ES-I3 (cell line): ENCODE measurements around the gene ARHGAP10.

Experiments
- H3K36me3 ChIP-seq: 2 replicates; pipeline ENCODE4 v1.6.1; 2013; ENCODE audit warnings: mild to moderate bottlenecking, low read length, control low read depth, moderate library complexity; ENCODE audit not compliant: insufficient read depth
- H3K4me1 ChIP-seq: 2 replicates; pipeline ENCODE4 v1.6.1; 2013; ENCODE audit warnings: mild to moderate bottlenecking, control low read depth, low read length; ENCODE audit not compliant: insufficient read depth
- H3K9ac ChIP-seq: 2 replicates; pipeline ENCODE4 v1.6.1; 2013; ENCODE audit warnings: low read depth, mild to moderate bottlenecking, low read length, moderate library complexity
- H3K9me3 ChIP-seq: 2 replicates; pipeline ENCODE4 v1.6.1; 2013; ENCODE audit warnings: mild to moderate bottlenecking, low read length, moderate library complexity; ENCODE audit not compliant: control insufficient read depth, insufficient read depth

The ARHGAP10 gene

GRCh38 chr4:148051403-148051802, 319.5 kb downstream of the ARHGAP10 start:
- Histone ChIP-seq H3K36me3 (no peaks in the 10 kb centered on the region), H3K9me3 (no peaks in the 10 kb centered on the region), H3K4me1 (no peaks in the 10 kb centered on the region), H3K9ac (no peak overlapping the region)

DNA sequence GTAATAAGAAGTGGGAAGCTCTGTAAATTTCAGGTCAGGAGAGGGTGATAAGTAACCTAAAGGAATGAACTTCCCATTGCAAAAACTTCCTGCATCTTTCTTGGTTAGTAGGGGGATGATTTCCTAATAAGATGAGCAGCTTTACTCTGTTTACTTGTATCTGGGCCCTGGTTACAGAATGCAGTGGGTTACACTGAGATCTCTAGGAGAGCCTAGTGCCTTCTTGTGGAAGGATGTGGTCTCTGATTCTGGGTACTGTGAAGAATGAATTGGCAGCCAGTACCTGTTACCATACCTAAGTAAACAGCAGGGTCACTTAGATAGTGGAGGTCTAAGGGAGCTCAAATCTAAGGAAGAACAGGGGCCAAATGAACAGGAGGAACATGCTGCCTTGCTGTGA, 320.6 kb downstream of the ARHGAP10 start:
- H3K9ac ChIP-seq: no peak overlapping the region
- H3K9me3 ChIP-seq: no peaks in the 10 kb centered on the region
- H3K36me3 ChIP-seq: no peaks in the 10 kb centered on the region
- H3K4me1 ChIP-seq: no peaks in the 10 kb centered on the region

GRCh38 chr4:148053298-148054003, 321.6 kb downstream of the ARHGAP10 start:
- Histone ChIP-seq H3K9ac (no peak overlapping the region), H3K4me1 (0 out of 2 replicates have a peak, but pooled peaks cover 4% of the 10 kb centered on the region)

DNA sequence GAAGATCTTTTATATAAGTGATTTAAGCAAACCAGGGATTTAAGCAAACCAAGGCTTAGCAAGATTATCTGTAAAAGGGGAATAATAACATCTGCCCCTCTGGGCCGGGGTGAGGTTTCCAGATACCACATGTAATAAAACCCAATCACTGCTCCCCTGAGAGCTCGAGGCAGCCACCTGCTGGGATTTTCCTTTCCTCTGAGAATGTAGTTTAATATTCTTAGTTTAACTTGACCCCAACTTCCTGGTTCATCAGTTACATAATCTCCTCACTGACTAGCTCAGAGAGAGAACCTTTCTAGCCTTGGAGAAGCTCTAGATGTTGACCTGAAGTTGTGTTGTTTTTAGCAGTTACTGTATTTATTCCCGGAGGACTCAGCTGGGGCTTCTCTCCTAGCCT, 322.4 kb downstream of the ARHGAP10 start:
- Histone ChIP-seq H3K9ac (no peak overlapping the region), H3K36me3 (no peaks in the 10 kb centered on the region), H3K4me1 (peaks cover 9% of the 10 kb centered on the region), H3K9me3 (no peaks in the 10 kb centered on the region)

More at GRCh38 chr4:148053298-148054003, 321.6 kb downstream of the ARHGAP10 start:
- no peaks in the 10 kb centered on the region for H3K36me3 ChIP-seq
- H3K9me3 ChIP-seq: no peaks in the 10 kb centered on the region

DNA sequence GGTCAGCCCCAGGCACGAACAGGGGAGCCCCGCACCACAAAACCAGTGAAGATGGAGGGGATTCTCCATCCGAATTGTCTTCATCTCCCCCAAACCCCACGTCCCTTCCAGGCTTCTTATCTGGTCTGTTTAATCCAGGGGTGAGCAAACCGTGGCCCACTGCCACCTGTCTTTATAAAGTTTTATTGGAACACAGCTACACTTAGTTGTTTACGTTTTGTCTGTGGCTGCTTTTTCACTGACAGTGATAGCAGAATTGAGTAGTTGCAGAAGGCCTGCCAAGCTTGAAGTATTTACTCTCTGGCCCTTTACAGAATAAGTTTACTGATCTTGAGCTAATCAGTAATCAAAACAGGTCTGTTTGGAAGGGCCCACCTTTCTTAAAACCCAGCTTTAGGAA, 324.0 kb downstream of the ARHGAP10 start:
- peaks cover 15% of the 10 kb centered on the region for H3K4me1 ChIP-seq
- H3K9ac ChIP-seq: no peak overlapping the region
- H3K9me3 ChIP-seq: no peaks in the 10 kb centered on the region
- H3K36me3 ChIP-seq: no peaks in the 10 kb centered on the region

DNA sequence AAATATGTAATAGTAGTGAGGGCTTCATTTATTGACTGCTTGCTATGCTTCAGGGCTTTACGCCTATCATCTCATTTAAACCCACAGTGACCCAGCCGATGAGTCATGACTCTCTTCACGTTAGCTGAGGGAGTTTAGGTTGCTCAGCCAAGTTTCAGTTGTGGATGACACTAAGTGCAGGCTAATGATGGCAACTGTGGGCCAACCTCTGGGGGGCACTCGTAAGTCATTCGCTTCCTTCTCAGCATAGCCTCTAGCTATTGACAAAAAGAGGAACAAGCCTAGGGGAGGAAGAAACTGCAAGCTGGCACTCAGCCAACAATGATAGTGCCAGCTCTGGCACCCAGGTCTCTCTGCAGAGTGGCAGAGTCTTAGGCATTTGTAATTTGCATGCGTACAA, 325.0 kb downstream of the ARHGAP10 start:
- Histone ChIP-seq H3K9ac (no peak overlapping the region), H3K4me1 (peaks cover 20% of the 10 kb centered on the region), H3K9me3 (no peaks in the 10 kb centered on the region), H3K36me3 (no peaks in the 10 kb centered on the region)

- Histone ChIP-seq H3K9me3 (no peaks in the 10 kb centered on the region), H3K36me3 (no peaks in the 10 kb centered on the region), H3K9ac (no peak overlapping the region), H3K4me1 (peaks cover 20% of the 10 kb centered on the region)
Observed at GRCh38 chr4:148057516-148057915, 325.6 kb downstream of the ARHGAP10 start.

DNA sequence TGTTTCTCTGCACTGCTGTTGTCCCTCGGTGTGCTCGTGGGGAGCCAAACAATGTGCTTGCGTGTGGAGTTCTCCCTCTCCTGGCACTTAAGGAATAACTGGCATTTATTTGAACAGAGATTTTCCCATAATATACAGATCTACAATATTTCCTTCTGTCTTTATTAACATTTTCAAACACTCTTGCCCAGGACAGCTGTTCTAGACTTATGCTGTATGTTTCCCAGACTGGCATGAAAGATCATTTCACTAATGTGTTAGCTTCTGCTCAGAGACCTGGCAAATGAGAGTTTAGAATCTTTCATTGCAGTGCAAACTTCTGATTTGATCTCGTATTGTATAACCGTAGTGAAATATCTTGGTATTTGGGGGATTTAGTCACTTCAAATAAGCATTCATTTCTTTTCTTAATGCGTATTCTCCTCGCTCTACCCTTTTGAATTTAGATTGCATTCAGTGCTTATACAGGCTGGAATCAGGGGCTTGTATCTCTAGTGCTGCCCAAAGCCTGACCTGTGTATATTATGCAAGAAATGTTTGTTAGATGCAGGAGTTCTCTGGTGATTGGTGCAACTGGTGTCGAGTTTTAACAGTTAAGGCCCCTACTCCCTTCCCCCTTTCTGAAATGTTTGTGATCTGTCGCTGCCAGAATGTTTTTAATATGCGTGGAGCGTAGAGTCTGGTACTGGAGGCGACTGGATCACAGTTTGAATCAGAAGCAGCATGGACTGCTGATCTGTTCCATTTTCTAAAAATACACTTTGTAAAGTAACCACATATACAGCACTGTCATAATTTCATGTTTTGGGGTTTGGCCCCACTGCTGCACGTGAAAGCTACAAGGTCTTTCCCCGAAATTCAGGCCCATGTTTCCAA, 326.3 kb downstream of the ARHGAP10 start:
- Histone ChIP-seq H3K36me3 (no peaks in the 10 kb centered on the region), H3K4me1 (peaks cover 20% of the 10 kb centered on the region), H3K9me3 (no peaks in the 10 kb centered on the region), H3K9ac (no peak overlapping the region)

DNA sequence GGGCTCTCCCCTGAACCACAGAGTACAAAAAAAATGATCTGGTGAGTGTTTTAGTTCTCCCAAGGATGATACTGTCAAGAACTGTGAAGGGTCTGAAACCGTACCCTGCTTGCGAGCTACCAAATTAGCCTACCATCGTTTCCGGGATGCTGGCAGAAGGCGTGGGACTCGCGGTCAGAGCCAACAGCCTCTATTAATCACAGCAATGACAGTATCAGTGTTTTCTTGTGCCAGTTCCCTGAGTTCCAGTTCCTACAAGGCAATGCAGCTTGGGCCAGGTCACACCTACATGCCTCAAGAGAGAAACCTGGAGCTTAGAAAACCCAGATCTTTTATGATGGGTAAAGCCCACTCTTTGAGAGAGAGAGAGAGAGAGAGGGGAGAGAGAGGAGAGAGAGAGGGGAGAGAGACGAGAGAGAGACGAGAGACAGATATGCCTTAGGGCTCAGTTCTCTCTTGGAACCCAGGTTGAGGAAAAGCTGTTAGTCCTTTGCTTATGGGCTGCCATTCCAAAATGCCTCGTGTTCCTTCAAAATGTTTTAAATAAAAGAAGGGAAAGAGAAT, 327.8 kb downstream of the ARHGAP10 start:
- no peak overlapping the region for H3K9ac ChIP-seq
- peaks cover 20% of the 10 kb centered on the region for H3K4me1 ChIP-seq
- no peaks in the 10 kb centered on the region for H3K36me3 ChIP-seq
- H3K9me3 ChIP-seq: no peaks in the 10 kb centered on the region

- Histone ChIP-seq H3K9ac (no peak overlapping the region), H3K9me3 (no peaks in the 10 kb centered on the region), H3K36me3 (no peaks in the 10 kb centered on the region), H3K4me1 (peaks cover 20% of the 10 kb centered on the region)
Observed at GRCh38 chr4:148060264-148061140, 328.6 kb downstream of the ARHGAP10 start.

GRCh38 chr4:148061141-148061481, 329.2 kb downstream of the ARHGAP10 start:
- no peaks in the 10 kb centered on the region for H3K9me3 ChIP-seq
- no peak overlapping the region for H3K9ac ChIP-seq
- no peaks in the 10 kb centered on the region for H3K36me3 ChIP-seq
- H3K4me1 ChIP-seq: peaks cover 20% of the 10 kb centered on the region

GRCh38 chr4:148061795-148062194, 329.9 kb downstream of the ARHGAP10 start:
- no peak overlapping the region for H3K9ac ChIP-seq
- H3K36me3 ChIP-seq: no peaks in the 10 kb centered on the region
- no peaks in the 10 kb centered on the region for H3K9me3 ChIP-seq
- peaks cover 20% of the 10 kb centered on the region for H3K4me1 ChIP-seq

DNA sequence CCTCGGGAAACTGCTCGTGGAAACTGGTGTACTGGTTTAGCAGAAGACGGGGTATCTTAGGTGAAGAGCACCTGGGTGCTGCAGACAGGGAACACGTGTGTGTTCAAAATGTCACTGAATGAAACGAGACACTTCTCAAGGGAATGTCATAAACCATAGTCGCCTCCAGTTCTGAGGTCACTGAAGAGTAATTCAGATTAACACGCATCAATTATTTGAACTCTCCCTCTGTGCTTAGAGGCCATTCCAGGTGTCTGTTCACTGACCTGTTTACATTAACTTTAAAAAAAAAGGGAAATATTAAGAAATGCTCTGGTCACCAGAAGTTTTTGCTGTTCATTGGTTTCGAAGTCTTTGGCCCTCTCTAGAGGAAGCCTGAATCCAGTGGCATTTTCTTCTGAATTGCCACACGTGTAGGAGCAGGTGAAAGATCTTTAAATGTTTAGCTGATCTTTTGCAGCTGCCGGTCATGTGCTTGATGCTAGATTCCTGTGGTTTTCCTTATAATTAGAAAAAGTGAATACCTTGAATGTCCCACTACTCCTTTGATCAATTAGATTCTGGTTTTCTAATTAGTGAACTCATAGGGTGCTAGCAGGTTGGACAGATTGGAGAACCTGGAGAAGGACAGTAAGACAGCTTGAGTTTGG, 330.5 kb downstream of the ARHGAP10 start:
- Histone ChIP-seq H3K36me3 (no peaks in the 10 kb centered on the region), H3K9ac (no peak overlapping the region), H3K4me1 (peaks cover 20% of the 10 kb centered on the region), H3K9me3 (no peaks in the 10 kb centered on the region)

- H3K9ac ChIP-seq: no peak overlapping the region
- H3K9me3 ChIP-seq: no peaks in the 10 kb centered on the region
- H3K36me3 ChIP-seq: no peaks in the 10 kb centered on the region
- peaks cover 11% of the 10 kb centered on the region for H3K4me1 ChIP-seq
Observed at GRCh38 chr4:148064451-148064850, 332.6 kb downstream of the ARHGAP10 start.
